CD4-positive, alpha-beta T cell (primary cell): Measurements from ENCODE around the gene KIDINS220. TPM values are rescaled to one million over a fixed set of nuclear protein-coding genes. Genes with fewer than 3 reads are reported as not detected.

Experiments
- ATAC-seq: fragments of 200-7000 bp; cut with Tn5 transposase; one replicate; pipeline ENCODE4 v1.10.0; 2022; ENCODE audit warnings: mild to moderate bottlenecking; ENCODE audit not compliant: poor library complexity
- CTCF ChIA-PET: fragments of 350-600 bp; sonication (Branson Sonifier 250); formaldehyde crosslinking; loops from one replicate; lab custom pipeline; 2021; ENCODE audit warnings: antibody characterized with exemption, inconsistent platforms; lab: Charles Lee
- POLR2A ChIA-PET: fragments of 350-600 bp; sonication (Branson Sonifier 250); formaldehyde crosslinking; loops from one replicate; lab custom pipeline; 2021; ENCODE audit warnings: antibody characterized with exemption, inconsistent platforms; lab: Charles Lee
- DNase-seq, 14 experiments: peaks; one replicate each; pipeline ENCODE4 v3.0.0-alpha.2; 2013 to 2020; ENCODE audit warnings: mixed read lengths in 2 of 14
- H3K27ac ChIP-seq, 2 donors: one replicate each; pipeline versions ENCODE4 v1.5.1 to v1.7.0; 2013; ENCODE audit warnings: low read length in 2 of 2, low read depth in 1 of 2, mild to moderate bottlenecking in 1 of 2
- H3K27me3 ChIP-seq, 2 experiments: 1 replicate in 1 of 2; 2 replicates in 1 of 2; pipeline versions ENCODE4 v1.6.1 to v1.7.0; 2013; ENCODE audit warnings: low read length in 2 of 2, control low read depth in 1 of 2, mild to moderate bottlenecking in 1 of 2, moderate library complexity in 1 of 2; ENCODE audit not compliant: insufficient read depth in 2 of 2, control insufficient read depth in 1 of 2
- H3K36me3 ChIP-seq: one replicate; pipeline ENCODE4 v1.6.1; 2013; ENCODE audit warnings: low read length, control low read depth; ENCODE audit not compliant: insufficient read depth
- H3K4me1 ChIP-seq: one replicate; pipeline ENCODE4 v1.6.1; 2013; ENCODE audit warnings: low read length, control low read depth; ENCODE audit not compliant: insufficient read depth
- H3K4me3 ChIP-seq: one replicate; pipeline ENCODE4 v1.5.1; 2013; ENCODE audit warnings: mild to moderate bottlenecking, low read length, moderate library complexity
- H3K9me3 ChIP-seq, 2 experiments: 1 replicate in 1 of 2; 2 replicates in 1 of 2; pipeline versions ENCODE4 v1.6.1 to v1.7.0; 2013; ENCODE audit warnings: low read length in 2 of 2, mild to moderate bottlenecking in 2 of 2, control low read depth in 1 of 2, moderate library complexity in 1 of 2; ENCODE audit not compliant: control insufficient read depth in 1 of 2, insufficient read depth in 1 of 2
- H3K27ac Mint-ChIP-seq: one replicate; pipeline ENCODE4 v1.8.0; 2020; ENCODE audit warnings: mixed read lengths
- H3K27me3 Mint-ChIP-seq: one replicate; pipeline ENCODE4 v1.8.0; 2021; ENCODE audit warnings: mixed read lengths
- H3K36me3 Mint-ChIP-seq: one replicate; pipeline ENCODE4 v1.8.0; 2021; ENCODE audit warnings: low read depth, mixed read lengths
- H3K4me1 Mint-ChIP-seq: one replicate; pipeline ENCODE4 v1.8.0; 2021; ENCODE audit warnings: low read depth, mixed read lengths
- H3K4me3 Mint-ChIP-seq: one replicate; pipeline ENCODE4 v1.8.0; 2020; ENCODE audit warnings: mild to moderate bottlenecking, mixed read lengths
- H3K9me3 Mint-ChIP-seq: one replicate; pipeline ENCODE4 v1.8.0; 2020; ENCODE audit warnings: mixed read lengths
- intact Hi-C, 2 experiments: fragments of 100-400 bp; cut with DNase I in 1 of 2; cut with micrococcal nuclease in 1 of 2; formaldehyde crosslinking; loops; one replicate each; pipeline versions ENCODE4 v1.15.1 to v1.9.0; 2023 to 2025; cut with DNase I, micrococcal nuclease
- total RNA-seq, 174 experiments: library from RNA in 2 of 174; stranded (reverse) in 2 of 174; gene quantifications; one replicate each; pipeline ENCODE4 v1.2.3 and lab custom pipeline; 2021 to 2026
- TF ChIP-seq, protein P1 (sequence below): fragments of 200-600 bp; IDR thresholded peaks from one replicate; pipeline ENCODE4 v1.8.0; 2022; ENCODE audit warnings: antibody characterized with exemption, mild to moderate bottlenecking

The KIDINS220 gene
- total RNA-seq, 2 experiments from 2014 or later = 29.3 to 31.4 TPM

DNA sequence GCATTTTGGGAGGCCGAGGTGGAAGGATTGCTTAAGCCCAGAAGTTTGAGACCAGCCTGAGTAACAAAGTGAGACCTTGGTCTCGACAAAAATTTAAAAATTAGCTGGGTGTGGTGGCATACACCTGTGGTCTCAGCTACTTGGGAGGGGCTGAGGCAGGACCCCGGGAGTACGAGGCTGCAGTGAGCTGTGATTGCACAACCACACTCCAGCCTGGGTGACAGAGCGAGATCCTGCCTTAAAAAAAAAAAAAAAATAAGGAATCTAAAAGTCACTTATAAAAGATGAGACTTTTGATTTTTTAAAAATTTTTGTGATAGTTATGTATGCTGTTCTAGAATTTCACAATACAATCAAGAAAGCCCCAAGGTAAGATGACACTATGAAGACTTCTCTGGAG lies 122.4 kb downstream of the KIDINS220 start:
- H3K4me1 ChIP-seq = no peaks in the 10 kb centered on the region
- no peaks in the 10 kb centered on the region for H3K36me3 ChIP-seq
- H3K36me3 Mint-ChIP-seq = no peaks in the 10 kb centered on the region
- no peak overlapping the region for H3K4me3 ChIP-seq
- H3K9me3 ChIP-seq = peaks cover 0 to 8% of the 10 kb centered on the region in 2 experiments
- CTCF ChIA-PET = no interaction called here
- DNase-seq (no peak), ATAC-seq (no peak)
- no peaks in the 10 kb centered on the region for H3K4me1 Mint-ChIP-seq
- POLR2A ChIA-PET = interaction anchor here (0.7 kb wide), 1 partner anchor 34 kb away, joined by 3 read pairs; no protein-coding TSS in a partner anchor
- no peaks in the 10 kb centered on the region for H3K9me3 Mint-ChIP-seq
- H3K27ac Mint-ChIP-seq = no peak overlapping the region
- no peaks in the 10 kb centered on the region for H3K27me3 ChIP-seq
- H3K27me3 Mint-ChIP-seq = peaks cover 21% of the 10 kb centered on the region
- H3K27ac ChIP-seq = no peak overlapping the region
- intact Hi-C loops = no loop called here
- TF ChIP-seq, protein P1, sequence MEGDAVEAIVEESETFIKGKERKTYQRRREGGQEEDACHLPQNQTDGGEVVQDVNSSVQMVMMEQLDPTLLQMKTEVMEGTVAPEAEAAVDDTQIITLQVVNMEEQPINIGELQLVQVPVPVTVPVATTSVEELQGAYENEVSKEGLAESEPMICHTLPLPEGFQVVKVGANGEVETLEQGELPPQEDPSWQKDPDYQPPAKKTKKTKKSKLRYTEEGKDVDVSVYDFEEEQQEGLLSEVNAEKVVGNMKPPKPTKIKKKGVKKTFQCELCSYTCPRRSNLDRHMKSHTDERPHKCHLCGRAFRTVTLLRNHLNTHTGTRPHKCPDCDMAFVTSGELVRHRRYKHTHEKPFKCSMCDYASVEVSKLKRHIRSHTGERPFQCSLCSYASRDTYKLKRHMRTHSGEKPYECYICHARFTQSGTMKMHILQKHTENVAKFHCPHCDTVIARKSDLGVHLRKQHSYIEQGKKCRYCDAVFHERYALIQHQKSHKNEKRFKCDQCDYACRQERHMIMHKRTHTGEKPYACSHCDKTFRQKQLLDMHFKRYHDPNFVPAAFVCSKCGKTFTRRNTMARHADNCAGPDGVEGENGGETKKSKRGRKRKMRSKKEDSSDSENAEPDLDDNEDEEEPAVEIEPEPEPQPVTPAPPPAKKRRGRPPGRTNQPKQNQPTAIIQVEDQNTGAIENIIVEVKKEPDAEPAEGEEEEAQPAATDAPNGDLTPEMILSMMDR = no peak
- no peak overlapping the region for H3K4me3 Mint-ChIP-seq

DNA sequence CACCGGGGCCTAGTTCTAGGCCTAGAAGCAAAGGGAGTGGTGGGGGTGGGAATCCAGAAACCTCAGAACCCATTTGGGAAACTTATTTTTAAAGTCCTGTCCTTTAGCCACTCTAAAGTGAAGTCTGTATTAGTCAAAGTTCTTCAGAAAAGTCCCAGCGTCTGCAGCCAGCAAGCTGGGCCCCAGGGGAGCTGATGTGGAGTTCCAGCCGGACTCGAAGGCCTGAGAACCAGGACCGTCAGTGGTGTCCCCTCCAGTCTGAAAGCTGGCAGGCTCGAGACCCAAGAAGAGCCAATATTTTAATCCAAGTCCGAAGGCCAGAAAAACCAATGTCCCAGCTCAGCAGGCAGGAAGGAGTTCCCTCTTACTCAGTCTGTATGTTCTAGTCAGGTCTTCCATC lies 123.1 kb downstream of the KIDINS220 start:
- intact Hi-C loops = no loop called here
- Mint-ChIP-seq H3K4me3 (no peak overlapping the region), H3K36me3 (no peaks in the 10 kb centered on the region), H3K9me3 (no peaks in the 10 kb centered on the region), H3K4me1 (no peaks in the 10 kb centered on the region), H3K27me3 (peaks cover 21% of the 10 kb centered on the region), H3K27ac (no peak overlapping the region)
- H3K4me3 ChIP-seq = no peak overlapping the region
- POLR2A ChIA-PET = interaction anchor here (0.7 kb wide), 1 partner anchor 34 kb away, joined by 3 read pairs; no protein-coding TSS in a partner anchor
- TF ChIP-seq, protein P1 = no peak
- DNase-seq = no peak
- no peaks in the 10 kb centered on the region for H3K4me1 ChIP-seq
- no peak overlapping the region for H3K27ac ChIP-seq
- H3K9me3 ChIP-seq = peaks cover 0 to 8% of the 10 kb centered on the region in 2 experiments
- no peak for ATAC-seq
- CTCF ChIA-PET = no interaction called here
- no peaks in the 10 kb centered on the region for H3K36me3 ChIP-seq
- no peaks in the 10 kb centered on the region for H3K27me3 ChIP-seq

DNA sequence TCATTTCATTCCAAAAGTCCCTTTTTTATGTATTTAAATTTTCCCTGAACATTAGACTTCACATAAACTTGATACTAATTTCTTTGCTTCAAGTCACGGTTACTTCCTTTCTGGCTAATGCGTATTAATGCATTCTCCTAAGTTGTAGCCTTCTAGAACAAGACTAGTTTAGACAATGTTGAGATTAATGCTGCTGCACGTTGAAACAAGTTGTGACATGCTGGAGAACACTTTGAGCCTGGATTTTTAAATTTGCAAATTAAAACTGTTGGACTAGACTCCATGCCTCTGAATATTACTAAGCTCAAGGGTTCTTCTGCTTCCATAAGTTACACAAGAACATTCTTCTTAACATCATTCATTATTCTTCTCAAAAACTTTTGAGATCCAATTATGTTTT lies 126.5 kb downstream of the KIDINS220 start:
- no peak for ATAC-seq
- ChIA-PET POLR2A (no interaction called here), CTCF (no interaction called here)
- Histone ChIP-seq H3K4me3 (no peak overlapping the region), H3K36me3 (no peaks in the 10 kb centered on the region), H3K27ac (no peak overlapping the region), H3K4me1 (no peaks in the 10 kb centered on the region), H3K27me3 (no peaks in the 10 kb centered on the region), H3K9me3 (peaks cover 0 to 8% of the 10 kb centered on the region in 2 experiments)
- no peak overlapping the region for H3K4me3 Mint-ChIP-seq
- H3K4me1 Mint-ChIP-seq = no peaks in the 10 kb centered on the region
- H3K9me3 Mint-ChIP-seq = no peaks in the 10 kb centered on the region
- no peaks in the 10 kb centered on the region for H3K36me3 Mint-ChIP-seq
- TF ChIP-seq, protein P1 = no peak
- no peak for DNase-seq
- no peak overlapping the region for H3K27ac Mint-ChIP-seq
- intact Hi-C loops = no loop called here
- peaks cover 20% of the 10 kb centered on the region for H3K27me3 Mint-ChIP-seq
